BLaER1 treated with 17β-estradiol and CSF1 and Interleukin-3, amounts not matched to agents 10 nM and 100 nM (cell line): Measurements from ENCODE around the gene AEN.

Source experiments
- H3K27ac ChIP-seq, 11 experiments: shearing (Covaris generic); formaldehyde crosslinking; 2 replicates each; pipeline ENCODE4 v1.8.1; 2022
- H3K27me3 ChIP-seq, 11 experiments: shearing (Covaris generic); formaldehyde crosslinking; 2 replicates each; pipeline ENCODE4 v1.8.1; 2022
- H3K36me3 ChIP-seq, 11 experiments: shearing (Covaris generic); formaldehyde crosslinking; 2 replicates each; pipeline ENCODE4 v1.8.1; 2022
- H3K4me1 ChIP-seq, 10 experiments: shearing (Covaris generic); formaldehyde crosslinking; 2 replicates each; pipeline ENCODE4 v1.8.1; 2022
- H3K4me2 ChIP-seq, 11 experiments: shearing (Covaris generic); formaldehyde crosslinking; 2 replicates each; pipeline ENCODE4 v1.8.1; 2022
- H3K4me3 ChIP-seq, 10 experiments: shearing (Covaris generic); formaldehyde crosslinking; 2 replicates each; pipeline ENCODE4 v1.8.1; 2022
- H3K9ac ChIP-seq, 11 experiments: shearing (Covaris generic); formaldehyde crosslinking; 2 replicates each; pipeline ENCODE4 v1.8.1; 2022
- H3K9me3 ChIP-seq, 11 experiments: shearing (Covaris generic); formaldehyde crosslinking; replicated peaks in 1 of 11; 2 replicates each; pipeline ENCODE4 v1.8.1; 2022
- H4K20me1 ChIP-seq, 11 experiments: shearing (Covaris generic); formaldehyde crosslinking; 2 replicates each; pipeline ENCODE4 v1.8.1; 2022
- Cebpa-rat ChIP-seq, 11 experiments: shearing (Covaris generic); IDR thresholded peaks; 2 replicates each; pipeline ENCODE4 v1.8.1; 2022

The AEN gene

GRCh38 chr15:88681610-88682221, 60.6 kb downstream of the AEN start:
- H3K27ac ChIP-seq, result no peak overlapping the region
- H3K9ac ChIP-seq, result no peak overlapping the region
- H4K20me1 ChIP-seq, result no peaks in the 10 kb centered on the region
- H3K4me2 ChIP-seq, result no peak overlapping the region
- H3K36me3 ChIP-seq, result no peaks in the 10 kb centered on the region
- no peaks in the 10 kb centered on the region for H3K9me3 ChIP-seq
- H3K27me3 ChIP-seq, result no peaks in the 10 kb centered on the region
- H3K4me1 ChIP-seq, result no peaks in the 10 kb centered on the region
- H3K4me3 ChIP-seq, result no peak overlapping the region
- TF ChIP-seq Cebpa-rat (IDR thresholded peaks at IDR 0.05), result no peak
